Measurements from ENCODE around the gene THAP12. TPM values are rescaled to one million over a fixed set of nuclear protein-coding genes. Genes with fewer than 3 reads are reported as not detected.
"Not testable (repeated sequence)": the region's sequence is repeated elsewhere in the genome, so short reads cannot be mapped to it uniquely, and the experiment has no call there.

The THAP12 gene
- total and polyA plus RNA-seq, 2 donors (not counting 1 experiment from before 2014, with no cell fraction given), result 16.8 to 55.6 TPM

GRCh38 chr11:76325185-76325584 lies 55.7 kb downstream of the THAP12 start:
- no peak for DNase-seq
- no peak overlapping the region for H3K27ac ChIP-seq (ENCODE audit: low read length in 2 of 2)
- peaks cover 0 to 26% (median 15%) of the 10 kb centered on the region in 4 experiments for H3K27me3 ChIP-seq (replicated peaks in 1 of 4; ENCODE audit: control extremely low read depth in 1 of 4, control insufficient read depth in 3 of 4, insufficient read depth in 4 of 4, low read length in 3 of 4)
- H3K27ac Mint-ChIP-seq, result no peak overlapping the region
- H3K9ac ChIP-seq (ENCODE audit: low read length), result no peak overlapping the region
- no peaks in the 10 kb centered on the region for H3K36me3 ChIP-seq (replicated peaks in 1 of 2; ENCODE audit: control extremely low read depth in 1 of 2, control insufficient read depth in 1 of 2, extremely low read depth in 1 of 2, insufficient read depth in 2 of 2, low read length in 1 of 2)
- H3K9me3 ChIP-seq (ENCODE audit: control extremely low read depth in 1 of 3, control insufficient read depth in 2 of 3, insufficient read depth in 1 of 3, low read length in 2 of 3), result no peaks in the 10 kb centered on the region
- no peak overlapping the region for H3K4me3 ChIP-seq (ENCODE audit: control extremely low read depth in 1 of 5, extremely low read depth in 1 of 5, insufficient read depth in 1 of 5, low read depth in 2 of 5, low read length in 4 of 5)
- H3K4me3 Mint-ChIP-seq, result no peak overlapping the region
- H2AFZ ChIP-seq (ENCODE audit: insufficient read depth, low read depth, low read length, poor library complexity, severe bottlenecking), result no peak overlapping the region
- ChIA-PET CTCF (interaction anchor here (1.2 kb wide), 1 partner anchor 118 kb away, joined by 3 read pairs; no protein-coding TSS in a partner anchor), POLR2A (no interaction called here)
- H3K4me1 ChIP-seq (ENCODE audit: control insufficient read depth in 2 of 2, insufficient read depth in 2 of 2, low read length in 2 of 2), result no peaks in the 10 kb centered on the region
- WGBS (ENCODE audit: insufficient coverage), result no CpG with 5 or more reads among the region's 2 CpGs
- no peaks in the 10 kb centered on the region for H3K9me3 Mint-ChIP-seq (ENCODE audit: insufficient read depth)
- intact Hi-C loops (cut with micrococcal nuclease), result no loop called here
- no peaks in the 10 kb centered on the region for H4K20me1 ChIP-seq (ENCODE audit: control insufficient read depth, insufficient read depth, low read length, poor library complexity, severe bottlenecking)
- ATAC-seq (ENCODE audit: low read depth), result no peak
- H3K4me1 Mint-ChIP-seq, result no peaks in the 10 kb centered on the region
- H3K79me2 ChIP-seq (ENCODE audit: control insufficient read depth, insufficient read depth, low read length), result no peaks in the 10 kb centered on the region
- TF ChIP-seq EZH2 (IDR thresholded peaks at IDR 0.05; ENCODE audit: borderline replicate concordance, insufficient read depth, low read depth, low read length, poor library complexity, severe bottlenecking), result no peak
- no peak for TF ChIP-seq CTCF (IDR thresholded peaks at IDR 0.05)
- no peak overlapping the region for H3K4me2 ChIP-seq (replicated peaks; ENCODE audit: low read depth, low read length, poor library complexity, severe bottlenecking)
- H3K27me3 Mint-ChIP-seq, result peaks cover 29% of the 10 kb centered on the region

GRCh38 chr11:76323804-76324203 lies 57.1 kb downstream of the THAP12 start:
- intact Hi-C loops (cut with micrococcal nuclease), result no loop called here

GRCh38 chr11:76323375-76323774 lies 57.6 kb downstream of the THAP12 start:
- POLR2A ChIA-PET, H3K4me1 Mint-ChIP-seq: not testable (repeated sequence)
- CTCF ChIA-PET, result interaction anchor here (0.5 to 2.2 kb wide), 3 partner anchors 9 to 599 kb away, joined by 6 to 16 read pairs (median 7); no protein-coding TSS in a partner anchor

More at GRCh38 chr11:76323804-76324203, 57.1 kb downstream of the THAP12 start:
- no peaks in the 10 kb centered on the region for H3K9me3 ChIP-seq (ENCODE audit: control extremely low read depth in 1 of 3, control insufficient read depth in 2 of 3, insufficient read depth in 1 of 3, low read length in 2 of 3)
- CTCF ChIA-PET, result interaction anchor here (1.2 to 2.2 kb wide), 2 partner anchors 116 kb away, joined by 3 to 16 read pairs; no protein-coding TSS in a partner anchor
- Mint-ChIP-seq H3K27me3 (peaks cover 33% of the 10 kb centered on the region), H3K27ac (no peak overlapping the region), H3K9me3 (ENCODE audit: insufficient read depth) (no peaks in the 10 kb centered on the region), H3K4me3 (no peak overlapping the region), H3K4me1 (no peaks in the 10 kb centered on the region)
- no peaks in the 10 kb centered on the region for H4K20me1 ChIP-seq (ENCODE audit: control insufficient read depth, insufficient read depth, low read length, poor library complexity, severe bottlenecking)
- DNase-seq (no peak), ATAC-seq (ENCODE audit: low read depth) (no peak)
- H3K27me3 ChIP-seq (replicated peaks in 1 of 4; ENCODE audit: control extremely low read depth in 1 of 4, control insufficient read depth in 3 of 4, insufficient read depth in 4 of 4, low read length in 3 of 4), result peaks cover 0 to 30% (median 19%) of the 10 kb centered on the region in 4 experiments
- whole genome bisulfite sequencing (ENCODE audit: insufficient coverage), result 98% methylated on average over 5 of the region's 6 CpGs
- no peak for TF ChIP-seq EZH2 (IDR thresholded peaks at IDR 0.05; ENCODE audit: borderline replicate concordance, insufficient read depth, low read depth, low read length, poor library complexity, severe bottlenecking)
- H3K9ac ChIP-seq (ENCODE audit: low read length), result no peak overlapping the region
- POLR2A ChIA-PET, result no interaction called here
- no peak overlapping the region for H3K27ac ChIP-seq (ENCODE audit: low read length in 2 of 2)
- no peak overlapping the region for H2AFZ ChIP-seq (ENCODE audit: insufficient read depth, low read depth, low read length, poor library complexity, severe bottlenecking)
- no peaks in the 10 kb centered on the region for H3K79me2 ChIP-seq (ENCODE audit: control insufficient read depth, insufficient read depth, low read length)
- H3K4me3 ChIP-seq (ENCODE audit: control extremely low read depth in 1 of 5, extremely low read depth in 1 of 5, insufficient read depth in 1 of 5, low read depth in 2 of 5, low read length in 4 of 5), result no peak overlapping the region
- no peaks in the 10 kb centered on the region for H3K4me1 ChIP-seq (ENCODE audit: control insufficient read depth in 2 of 2, insufficient read depth in 2 of 2, low read length in 2 of 2)
- H3K36me3 ChIP-seq (replicated peaks in 1 of 2; ENCODE audit: control extremely low read depth in 1 of 2, control insufficient read depth in 1 of 2, extremely low read depth in 1 of 2, insufficient read depth in 2 of 2, low read length in 1 of 2), result no peaks in the 10 kb centered on the region
- H3K4me2 ChIP-seq (replicated peaks; ENCODE audit: low read depth, low read length, poor library complexity, severe bottlenecking), result no peak overlapping the region

More at GRCh38 chr11:76323375-76323774, 57.6 kb downstream of the THAP12 start:
- H3K36me3 ChIP-seq (replicated peaks in 1 of 2; ENCODE audit: control extremely low read depth in 1 of 2, control insufficient read depth in 1 of 2, extremely low read depth in 1 of 2, insufficient read depth in 2 of 2, low read length in 1 of 2); H2AFZ ChIP-seq (ENCODE audit: insufficient read depth, low read depth, low read length, poor library complexity, severe bottlenecking); H3K27ac ChIP-seq (ENCODE audit: low read length in 2 of 2); intact Hi-C loops (cut with micrococcal nuclease); ATAC-seq (ENCODE audit: low read depth); H3K4me2 ChIP-seq (replicated peaks; ENCODE audit: low read depth, low read length, poor library complexity, severe bottlenecking); H3K4me3 ChIP-seq (ENCODE audit: control extremely low read depth in 1 of 5, extremely low read depth in 1 of 5, insufficient read depth in 1 of 5, low read depth in 2 of 5, low read length in 4 of 5); H3K9ac ChIP-seq (ENCODE audit: low read length); H3K9me3 Mint-ChIP-seq (ENCODE audit: insufficient read depth); H3K9me3 ChIP-seq (ENCODE audit: control extremely low read depth in 1 of 3, control insufficient read depth in 2 of 3, insufficient read depth in 1 of 3, low read length in 2 of 3); H3K4me3 Mint-ChIP-seq; H3K27ac Mint-ChIP-seq; H4K20me1 ChIP-seq (ENCODE audit: control insufficient read depth, insufficient read depth, low read length, poor library complexity, severe bottlenecking); H3K79me2 ChIP-seq (ENCODE audit: control insufficient read depth, insufficient read depth, low read length); DNase-seq; H3K4me1 ChIP-seq (ENCODE audit: control insufficient read depth in 2 of 2, insufficient read depth in 2 of 2, low read length in 2 of 2): not testable (repeated sequence)
- peaks cover 33% of the 10 kb centered on the region for H3K27me3 Mint-ChIP-seq
- WGBS (ENCODE audit: insufficient coverage), result no CpG with 5 or more reads among the region's 2 CpGs
- H3K27me3 ChIP-seq (replicated peaks in 1 of 4; ENCODE audit: control extremely low read depth in 1 of 4, control insufficient read depth in 3 of 4, insufficient read depth in 4 of 4, low read length in 3 of 4), result peaks cover 0 to 33% (median 19%) of the 10 kb centered on the region in 4 experiments

Data from B cell (primary cell).